ENCODE data around the gene ZNF337. TPM values are rescaled to one million over a fixed set of nuclear protein-coding genes. Genes with fewer than 3 reads are reported as not detected.
"Not testable (repeated sequence)": the region's sequence is repeated elsewhere in the genome, so short reads cannot be mapped to it uniquely, and the experiment has no call there.

ZNF337 gene
- total and polyA plus RNA-seq, 2 donors (not counting 1 experiment from before 2014, with no cell fraction given), result 16.2 to 24.7 TPM

- CTCF ChIA-PET, result no interaction called here
- peaks cover 14% of the 10 kb centered on the region for H3K4me1 Mint-ChIP-seq
- H3K27ac ChIP-seq (ENCODE audit: low read length in 2 of 2), result no peak overlapping the region
- H3K27me3 ChIP-seq (replicated peaks in 1 of 4; ENCODE audit: control extremely low read depth in 1 of 4, control insufficient read depth in 3 of 4, insufficient read depth in 4 of 4, low read length in 3 of 4), result no peaks in the 10 kb centered on the region
- peaks cover 0 to 16% of the 10 kb centered on the region in 2 experiments for H3K36me3 ChIP-seq (replicated peaks in 1 of 2; ENCODE audit: control extremely low read depth in 1 of 2, control insufficient read depth in 1 of 2, extremely low read depth in 1 of 2, insufficient read depth in 2 of 2, low read length in 1 of 2)
- 48% methylated on average over 5 of the region's 9 CpGs for WGBS (ENCODE audit: insufficient coverage)
- H3K79me2 ChIP-seq (ENCODE audit: control insufficient read depth, insufficient read depth, low read length), result no peaks in the 10 kb centered on the region
- H3K4me3 Mint-ChIP-seq, result no peak overlapping the region
- no peaks in the 10 kb centered on the region for H3K9me3 Mint-ChIP-seq (ENCODE audit: insufficient read depth)
- POLR2A ChIA-PET, result no interaction called here
- no peak for TF ChIP-seq EZH2 (IDR thresholded peaks at IDR 0.05; ENCODE audit: borderline replicate concordance, insufficient read depth, low read depth, low read length, poor library complexity, severe bottlenecking)
- no peak for TF ChIP-seq CTCF (IDR thresholded peaks at IDR 0.05)
- H3K27ac Mint-ChIP-seq, result no peak overlapping the region
- no peaks in the 10 kb centered on the region for H3K27me3 Mint-ChIP-seq
- H3K9me3 ChIP-seq (ENCODE audit: control extremely low read depth in 1 of 3, control insufficient read depth in 2 of 3, insufficient read depth in 1 of 3, low read length in 2 of 3), result no peaks in the 10 kb centered on the region
- intact Hi-C loops (cut with micrococcal nuclease), result no loop called here
- no peak overlapping the region for H3K4me3 ChIP-seq (ENCODE audit: control extremely low read depth in 1 of 5, extremely low read depth in 1 of 5, insufficient read depth in 1 of 5, low read depth in 2 of 5, low read length in 4 of 5)
- ATAC-seq (ENCODE audit: low read depth) (peak; percentile 54), DNase-seq (no peak)
- H3K4me1 ChIP-seq (ENCODE audit: control insufficient read depth in 2 of 2, insufficient read depth in 2 of 2, low read length in 2 of 2), result peaks cover 0 to 3% of the 10 kb centered on the region in 2 donors
- H4K20me1 ChIP-seq (ENCODE audit: control insufficient read depth, insufficient read depth, low read length, poor library complexity, severe bottlenecking), result no peaks in the 10 kb centered on the region
- no peak overlapping the region for H3K4me2 ChIP-seq (replicated peaks; ENCODE audit: low read depth, low read length, poor library complexity, severe bottlenecking)
- H2AFZ ChIP-seq (ENCODE audit: insufficient read depth, low read depth, low read length, poor library complexity, severe bottlenecking), result no peak overlapping the region
- H3K9ac ChIP-seq (ENCODE audit: low read length), result no peak overlapping the region
Measured at GRCh38 chr20:25685276-25686080, 11.2 kb downstream of the ZNF337 start.

DNA sequence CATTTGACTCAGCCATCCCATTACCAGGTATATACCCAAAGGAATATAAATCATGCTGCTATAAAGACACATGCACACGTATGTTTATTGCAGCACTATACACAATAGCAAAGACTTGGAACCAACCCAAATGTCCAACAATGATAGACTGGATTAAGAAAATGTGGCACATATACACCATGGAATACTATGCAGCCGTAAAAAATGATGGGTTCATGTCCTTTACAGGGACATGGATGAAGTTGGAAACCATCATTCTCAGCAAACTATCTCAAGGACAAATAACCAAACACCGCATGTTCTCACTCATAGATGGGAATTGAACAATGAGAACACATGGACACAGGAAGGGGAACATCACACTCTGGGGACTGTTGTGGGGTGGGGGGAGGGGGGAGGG is 12.8 kb downstream of the ZNF337 start:
- H3K27ac Mint-ChIP-seq; H4K20me1 ChIP-seq (ENCODE audit: control insufficient read depth, insufficient read depth, low read length, poor library complexity, severe bottlenecking); H3K27ac ChIP-seq (ENCODE audit: low read length in 2 of 2); H3K9me3 Mint-ChIP-seq (ENCODE audit: insufficient read depth); H3K9me3 ChIP-seq (ENCODE audit: control extremely low read depth in 1 of 3, control insufficient read depth in 2 of 3, insufficient read depth in 1 of 3, low read length in 2 of 3); H3K27me3 ChIP-seq (replicated peaks in 1 of 4; ENCODE audit: control extremely low read depth in 1 of 4, control insufficient read depth in 3 of 4, insufficient read depth in 4 of 4, low read length in 3 of 4); H3K4me2 ChIP-seq (replicated peaks; ENCODE audit: low read depth, low read length, poor library complexity, severe bottlenecking); H2AFZ ChIP-seq (ENCODE audit: insufficient read depth, low read depth, low read length, poor library complexity, severe bottlenecking); CTCF ChIA-PET; POLR2A ChIA-PET; H3K79me2 ChIP-seq (ENCODE audit: control insufficient read depth, insufficient read depth, low read length); H3K4me3 Mint-ChIP-seq; H3K27me3 Mint-ChIP-seq; H3K9ac ChIP-seq (ENCODE audit: low read length); ATAC-seq (ENCODE audit: low read depth); intact Hi-C loops (cut with micrococcal nuclease); DNase-seq; H3K4me1 ChIP-seq (ENCODE audit: control insufficient read depth in 2 of 2, insufficient read depth in 2 of 2, low read length in 2 of 2); H3K4me3 ChIP-seq (ENCODE audit: control extremely low read depth in 1 of 5, extremely low read depth in 1 of 5, insufficient read depth in 1 of 5, low read depth in 2 of 5, low read length in 4 of 5): not testable (repeated sequence)
- H3K36me3 ChIP-seq (replicated peaks in 1 of 2; ENCODE audit: control extremely low read depth in 1 of 2, control insufficient read depth in 1 of 2, extremely low read depth in 1 of 2, insufficient read depth in 2 of 2, low read length in 1 of 2), result peaks cover 0 to 16% of the 10 kb centered on the region in 2 experiments
- no CpG with 5 or more reads among the region's 3 CpGs for WGBS (ENCODE audit: insufficient coverage)
- H3K4me1 Mint-ChIP-seq, result peaks cover 14% of the 10 kb centered on the region
